BE2C (cell line): Measurements from ENCODE around the gene NOP9.
A peak's percentile ranks its signal among the peaks of the same experiment; 100 is the strongest.

ENCODE experiments used
- DNase-seq: peaks from one replicate; pipeline ENCODE4 v3.0.0-alpha.2; 2020
- H3K27me3 ChIP-seq: fragments of 250-450 bp; sonication (Bioruptor Pico); 2 replicates; pipeline ENCODE4 v1.5.1; 2020; ENCODE audit warnings: mild to moderate bottlenecking
- H3K36me3 ChIP-seq: fragments of 250-450 bp; sonication (Bioruptor Pico); 2 replicates; pipeline ENCODE4 v1.5.1; 2020; ENCODE audit warnings: mild to moderate bottlenecking
- H3K4me1 ChIP-seq: fragments of 250-450 bp; sonication (Bioruptor Pico); 2 replicates; pipeline ENCODE4 v1.5.1; 2020
- H3K4me3 ChIP-seq: 2 replicates; pipeline ENCODE4 v1.5.1; 2011; ENCODE audit warnings: low read depth, low read length
- H3K9me3 ChIP-seq: fragments of 250-450 bp; sonication (Bioruptor Pico); 2 replicates; pipeline ENCODE4 v1.5.1; 2020
- TF ChIP-seq, protein P1 (sequence below): IDR thresholded peaks from 2 replicates; pipeline ENCODE4 v1.5.1; 2012; ENCODE audit warnings: mild to moderate bottlenecking, low read depth, low read length

NOP9 gene

DNA sequence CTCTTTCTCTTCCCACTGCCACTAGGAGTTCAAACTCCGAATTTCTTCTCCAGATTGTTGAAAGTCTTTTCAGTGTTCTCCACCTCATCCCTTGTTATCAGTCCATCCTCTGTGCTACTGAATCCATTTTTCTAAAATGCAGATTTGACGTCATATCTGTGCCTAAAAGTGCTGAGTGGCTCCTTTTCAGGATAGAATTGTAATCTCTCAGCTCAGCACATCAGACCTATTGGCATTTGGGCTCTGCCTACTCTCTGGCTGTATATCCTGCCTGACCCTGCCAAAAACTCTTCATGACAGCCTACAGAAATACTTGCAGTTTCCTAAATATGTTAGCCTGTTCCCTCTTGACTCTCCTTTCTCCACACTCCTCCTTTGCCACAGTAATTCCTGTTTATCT is 27.2 kb upstream of the NOP9 start:
- no peaks in the 10 kb centered on the region for H3K9me3 ChIP-seq
- no peak overlapping the region for H3K4me3 ChIP-seq
- H3K27me3 ChIP-seq, result no peaks in the 10 kb centered on the region
- no peak for DNase-seq
- no peaks in the 10 kb centered on the region for H3K36me3 ChIP-seq
- no peaks in the 10 kb centered on the region for H3K4me1 ChIP-seq
- TF ChIP-seq, protein P1, sequence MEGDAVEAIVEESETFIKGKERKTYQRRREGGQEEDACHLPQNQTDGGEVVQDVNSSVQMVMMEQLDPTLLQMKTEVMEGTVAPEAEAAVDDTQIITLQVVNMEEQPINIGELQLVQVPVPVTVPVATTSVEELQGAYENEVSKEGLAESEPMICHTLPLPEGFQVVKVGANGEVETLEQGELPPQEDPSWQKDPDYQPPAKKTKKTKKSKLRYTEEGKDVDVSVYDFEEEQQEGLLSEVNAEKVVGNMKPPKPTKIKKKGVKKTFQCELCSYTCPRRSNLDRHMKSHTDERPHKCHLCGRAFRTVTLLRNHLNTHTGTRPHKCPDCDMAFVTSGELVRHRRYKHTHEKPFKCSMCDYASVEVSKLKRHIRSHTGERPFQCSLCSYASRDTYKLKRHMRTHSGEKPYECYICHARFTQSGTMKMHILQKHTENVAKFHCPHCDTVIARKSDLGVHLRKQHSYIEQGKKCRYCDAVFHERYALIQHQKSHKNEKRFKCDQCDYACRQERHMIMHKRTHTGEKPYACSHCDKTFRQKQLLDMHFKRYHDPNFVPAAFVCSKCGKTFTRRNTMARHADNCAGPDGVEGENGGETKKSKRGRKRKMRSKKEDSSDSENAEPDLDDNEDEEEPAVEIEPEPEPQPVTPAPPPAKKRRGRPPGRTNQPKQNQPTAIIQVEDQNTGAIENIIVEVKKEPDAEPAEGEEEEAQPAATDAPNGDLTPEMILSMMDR, result no peak

- H3K27me3 ChIP-seq, result no peaks in the 10 kb centered on the region
- H3K4me3 ChIP-seq, result no peak overlapping the region
- H3K4me1 ChIP-seq, result no peaks in the 10 kb centered on the region
- H3K9me3 ChIP-seq, result no peaks in the 10 kb centered on the region
- TF ChIP-seq, protein P1, result peak; percentile 31
- no peaks in the 10 kb centered on the region for H3K36me3 ChIP-seq
- DNase-seq, result no peak
These were observed 26.1 kb upstream of the NOP9 start for GRCh38 chr14:24273422-24273998.

DNA sequence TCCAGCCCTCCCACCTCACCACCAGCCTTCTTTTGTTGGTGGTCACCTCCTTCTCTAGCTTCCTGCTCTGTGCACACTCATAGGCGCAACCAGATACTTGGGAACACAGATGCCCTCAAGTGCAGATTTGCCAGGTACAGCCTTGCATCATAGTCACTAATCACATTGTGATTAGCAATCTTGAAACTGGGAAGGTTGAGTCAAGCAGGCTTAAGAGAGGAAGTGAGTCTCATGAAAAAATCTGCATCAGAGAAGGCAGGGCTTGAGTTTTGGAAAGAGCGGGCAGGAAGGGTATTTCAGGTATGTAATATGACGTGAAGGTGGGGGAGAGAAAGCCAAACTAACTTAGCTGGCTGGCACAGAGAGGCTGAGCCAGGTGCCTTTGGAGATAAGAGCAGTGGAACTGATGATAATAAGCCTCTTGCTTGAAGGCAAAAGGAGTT is 25.5 kb upstream of the NOP9 start:
- Histone ChIP-seq H3K4me1 (peaks cover under 1% of the 10 kb centered on the region; the same call in 1 of the 2 replicates), H3K4me3 (no peak overlapping the region), H3K27me3 (no peaks in the 10 kb centered on the region), H3K36me3 (no peaks in the 10 kb centered on the region), H3K9me3 (no peaks in the 10 kb centered on the region)
- DNase-seq, result no peak
- TF ChIP-seq, protein P1, result no peak

- no peak for DNase-seq
- Histone ChIP-seq H3K4me1 (peaks cover 2% of the 10 kb centered on the region; the same call in 1 of the 2 replicates), H3K27me3 (no peaks in the 10 kb centered on the region), H3K4me3 (no peak overlapping the region), H3K36me3 (no peaks in the 10 kb centered on the region), H3K9me3 (no peaks in the 10 kb centered on the region)
- TF ChIP-seq, protein P1, result no peak
These were observed 22.6 kb upstream of the NOP9 start for GRCh38 chr14:24277071-24277470.

DNA sequence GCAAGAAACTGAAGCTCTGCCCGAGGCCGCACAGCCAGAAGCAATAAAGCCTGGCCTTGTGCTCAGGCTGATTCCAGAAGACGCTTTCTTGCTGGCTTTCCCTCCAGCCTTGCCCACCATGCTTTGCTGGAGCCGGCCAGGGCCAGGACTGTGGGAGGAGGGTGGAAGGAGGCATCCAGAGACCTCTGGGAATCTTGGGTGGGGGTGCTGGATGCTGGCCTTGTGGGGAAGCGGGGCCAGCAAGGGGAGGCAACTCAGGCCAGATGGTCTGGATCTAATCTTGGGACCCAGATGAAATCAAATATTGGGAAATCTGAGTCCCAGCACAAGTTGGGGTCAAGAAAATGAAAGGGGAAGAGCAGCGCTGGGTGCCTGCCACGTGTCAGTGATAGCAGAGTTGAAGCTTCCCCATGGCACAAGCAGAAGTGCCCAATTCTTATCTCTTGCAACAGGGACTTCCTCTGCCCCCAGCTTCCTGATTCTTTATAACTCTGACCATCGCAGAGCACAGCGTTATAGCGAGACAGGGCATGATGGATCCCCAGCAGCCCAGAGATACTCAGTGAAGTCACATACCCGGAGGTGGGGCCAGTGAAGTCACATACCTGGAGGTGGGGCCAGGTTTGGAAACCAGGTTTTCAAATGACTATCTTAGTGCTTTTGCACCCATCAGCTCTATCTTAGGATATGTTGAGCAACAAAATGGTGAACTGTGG is 21.9 kb upstream of the NOP9 start:
- H3K4me3 ChIP-seq, result no peak overlapping the region
- no peak for DNase-seq
- H3K27me3 ChIP-seq, result no peaks in the 10 kb centered on the region
- no peaks in the 10 kb centered on the region for H3K36me3 ChIP-seq
- TF ChIP-seq, protein P1, result no peak
- no peaks in the 10 kb centered on the region for H3K9me3 ChIP-seq
- H3K4me1 ChIP-seq, result peaks cover 2% of the 10 kb centered on the region; the same call in 1 of the 2 replicates

DNA sequence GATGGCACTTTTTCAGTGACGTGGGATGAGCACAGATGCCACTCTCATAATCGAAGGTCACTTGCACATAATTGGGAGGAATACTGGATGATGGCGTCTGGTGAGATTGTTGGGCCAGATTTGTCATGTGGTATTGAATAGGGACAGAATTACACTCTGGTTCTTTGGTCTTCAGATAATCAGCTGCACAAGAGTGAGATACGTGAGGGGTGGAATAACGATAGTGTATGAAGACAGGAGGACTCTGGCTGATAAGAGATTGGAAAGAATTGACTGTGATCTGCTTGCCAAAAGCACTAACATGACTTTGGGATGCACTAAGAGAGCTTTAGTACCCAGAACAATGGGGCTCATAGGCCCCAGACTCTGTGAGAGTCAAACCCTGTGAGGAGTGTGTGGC is 21.2 kb upstream of the NOP9 start:
- DNase-seq, result no peak
- TF ChIP-seq, protein P1, result no peak
- H3K4me3 ChIP-seq, result no peak overlapping the region
- peaks cover 2% of the 10 kb centered on the region; the same call in 1 of the 2 replicates for H3K4me1 ChIP-seq
- H3K9me3 ChIP-seq, result no peaks in the 10 kb centered on the region
- H3K27me3 ChIP-seq, result no peaks in the 10 kb centered on the region
- no peaks in the 10 kb centered on the region for H3K36me3 ChIP-seq
